ENCODE measurements around the gene TMEM117. TPM values are rescaled to one million over a fixed set of nuclear protein-coding genes. Genes with fewer than 3 reads are reported as not detected.
A peak's percentile ranks its signal among the peaks of the same experiment; 100 is the strongest.

TMEM117 gene
- total and polyA plus RNA-seq, 2 donors from 2014 or later, result 5.9 to 6.0 TPM

GRCh38 chr12:43973385-43973784 is 137.5 kb downstream of the TMEM117 start:
- Histone ChIP-seq H3K9ac (ENCODE audit: low read length in 3 of 3) (no peak overlapping the region), H3K4me1 (ENCODE audit: control insufficient read depth in 2 of 3, insufficient read depth in 2 of 3, low read depth in 1 of 3, low read length in 3 of 3) (no peaks in the 10 kb centered on the region), H3K4me3 (ENCODE audit: low read length in 3 of 3) (no peak overlapping the region), H3K27ac (ENCODE audit: low read depth in 2 of 2, low read length in 2 of 2) (no peak overlapping the region), H3K36me3 (ENCODE audit: control insufficient read depth in 2 of 3, insufficient read depth in 3 of 3, low read length in 3 of 3) (no peaks in the 10 kb centered on the region), H3K27me3 (ENCODE audit: control insufficient read depth, insufficient read depth, low read length) (no peaks in the 10 kb centered on the region), H3K9me3 (ENCODE audit: control insufficient read depth in 2 of 3, insufficient read depth in 1 of 3, low read length in 3 of 3) (no peaks in the 10 kb centered on the region)
- no peak for FAIRE-seq
- no peak for TF ChIP-seq CTCF (IDR thresholded peaks at IDR 0.05; ENCODE audit: borderline replicate concordance, extremely low read depth, insufficient read depth)
- DNase-seq, result no peak
- intact Hi-C loops (cut with DNase I), result no loop called here

- no peak for TF ChIP-seq CTCF (IDR thresholded peaks at IDR 0.05; ENCODE audit: borderline replicate concordance, extremely low read depth, insufficient read depth)
- Histone ChIP-seq H3K4me3 (ENCODE audit: low read length in 3 of 3) (no peak overlapping the region), H3K9ac (ENCODE audit: low read length in 3 of 3) (no peak overlapping the region), H3K9me3 (ENCODE audit: control insufficient read depth in 2 of 3, insufficient read depth in 1 of 3, low read length in 3 of 3) (no peaks in the 10 kb centered on the region), H3K4me1 (ENCODE audit: control insufficient read depth in 2 of 3, insufficient read depth in 2 of 3, low read depth in 1 of 3, low read length in 3 of 3) (no peaks in the 10 kb centered on the region), H3K27ac (ENCODE audit: low read depth in 2 of 2, low read length in 2 of 2) (no peak overlapping the region), H3K36me3 (ENCODE audit: control insufficient read depth in 2 of 3, insufficient read depth in 3 of 3, low read length in 3 of 3) (no peaks in the 10 kb centered on the region), H3K27me3 (ENCODE audit: control insufficient read depth, insufficient read depth, low read length) (no peaks in the 10 kb centered on the region)
- intact Hi-C loops (cut with DNase I), result no loop called here
- DNase-seq (peak in 2 of 5 donors; percentile 30 to 38), FAIRE-seq (no peak)
These were observed 138.1 kb downstream of the TMEM117 start for GRCh38 chr12:43973993-43974392.

GRCh38 chr12:43976027-43976426 is 140.1 kb downstream of the TMEM117 start:
- Histone ChIP-seq H3K27me3 (ENCODE audit: control insufficient read depth, insufficient read depth, low read length) (no peaks in the 10 kb centered on the region), H3K4me3 (ENCODE audit: low read length in 3 of 3) (no peak overlapping the region), H3K9ac (ENCODE audit: low read length in 3 of 3) (no peak overlapping the region), H3K36me3 (ENCODE audit: control insufficient read depth in 2 of 3, insufficient read depth in 3 of 3, low read length in 3 of 3) (no peaks in the 10 kb centered on the region), H3K4me1 (ENCODE audit: control insufficient read depth in 2 of 3, insufficient read depth in 2 of 3, low read depth in 1 of 3, low read length in 3 of 3) (no peaks in the 10 kb centered on the region), H3K27ac (ENCODE audit: low read depth in 2 of 2, low read length in 2 of 2) (no peak overlapping the region), H3K9me3 (ENCODE audit: control insufficient read depth in 2 of 3, insufficient read depth in 1 of 3, low read length in 3 of 3) (no peaks in the 10 kb centered on the region)
- DNase-seq, result no peak
- no peak for FAIRE-seq
- no peak for TF ChIP-seq CTCF (IDR thresholded peaks at IDR 0.05; ENCODE audit: borderline replicate concordance, extremely low read depth, insufficient read depth)
- intact Hi-C loops (cut with DNase I), result no loop called here

- intact Hi-C loops (cut with DNase I), result no loop called here
- FAIRE-seq, result no peak
- TF ChIP-seq CTCF (IDR thresholded peaks at IDR 0.05; ENCODE audit: borderline replicate concordance, extremely low read depth, insufficient read depth), result no peak
These were observed 142.7 kb downstream of the TMEM117 start for GRCh38 chr12:43978556-43978955.

More at GRCh38 chr12:43978556-43978955, 142.7 kb downstream of the TMEM117 start:
- DNase-seq, result no peak
- Histone ChIP-seq H3K27ac (ENCODE audit: low read depth in 2 of 2, low read length in 2 of 2) (no peak overlapping the region), H3K4me3 (ENCODE audit: low read length in 3 of 3) (no peak overlapping the region), H3K9me3 (ENCODE audit: control insufficient read depth in 2 of 3, insufficient read depth in 1 of 3, low read length in 3 of 3) (no peaks in the 10 kb centered on the region), H3K27me3 (ENCODE audit: control insufficient read depth, insufficient read depth, low read length) (no peaks in the 10 kb centered on the region), H3K4me1 (ENCODE audit: control insufficient read depth in 2 of 3, insufficient read depth in 2 of 3, low read depth in 1 of 3, low read length in 3 of 3) (no peaks in the 10 kb centered on the region), H3K36me3 (ENCODE audit: control insufficient read depth in 2 of 3, insufficient read depth in 3 of 3, low read length in 3 of 3) (no peaks in the 10 kb centered on the region), H3K9ac (ENCODE audit: low read length in 3 of 3) (no peak overlapping the region)

All from kidney (tissue), 14 donors.